GM12878 (cell line): ENCODE data around the gene INPP4B. TPM values are rescaled to one million over a fixed set of nuclear protein-coding genes. Genes with fewer than 3 reads are reported as not detected.
A peak's percentile ranks its signal among the peaks of the same experiment; 100 is the strongest.

Experiments
- ATF2 ChIP-seq: IDR thresholded peaks from 2 replicates; pipeline ENCODE4 v1.6.1; 2012; ENCODE audit warnings: low read length, inconsistent platforms
- CEBPB ChIP-seq, 2 experiments: fragments of 150-350 bp in 1 of 2; IDR thresholded peaks; 2 replicates each; pipeline ENCODE4 v1.6.1; 2012 to 2014; ENCODE audit warnings: low read depth in 2 of 2, low read length in 2 of 2, borderline replicate concordance in 1 of 2, inconsistent platforms in 1 of 2
- CTCF ChIP-seq, 3 experiments: IDR thresholded peaks in 2 of 3; conservative IDR thresholded peaks in 1 of 3; 2 replicates each; pipeline ENCODE4 v1.5.1; 2011; ENCODE audit warnings: low read depth in 3 of 3, low read length in 3 of 3, mild to moderate bottlenecking in 3 of 3, control low read depth in 2 of 3, moderate library complexity in 2 of 3, inconsistent platforms in 1 of 3, mixed read lengths in 1 of 3; ENCODE audit not compliant: control insufficient read depth in 2 of 3, insufficient read depth in 1 of 3; ENCODE audit errors: extremely low read depth in 1 of 3
- MLLT1 ChIP-seq: fragments of 450-650 bp; IDR thresholded peaks from 2 replicates; pipeline ENCODE4 v1.6.1; 2016; ENCODE audit warnings: mild to moderate bottlenecking
- MTA2 ChIP-seq: fragments of 450-650 bp; IDR thresholded peaks from 2 replicates; pipeline ENCODE4 v1.6.1; 2016; ENCODE audit warnings: low read depth, mild to moderate bottlenecking, moderate library complexity
- SMAD1 ChIP-seq: fragments of 450-650 bp; IDR thresholded peaks from 2 replicates; pipeline ENCODE4 v1.6.1; 2018; ENCODE audit warnings: mild to moderate bottlenecking, low read depth; ENCODE audit not compliant: partially characterized antibody
- ZNF24 ChIP-seq: fragments of 450-650 bp; IDR thresholded peaks from 2 replicates; pipeline ENCODE4 v1.6.1; 2017; ENCODE audit warnings: antibody characterized with exemption, mild to moderate bottlenecking
- polyA plus RNA-seq, 11 experiments: library from polyadenylated mRNA; depleted of rRNA in 4 of 11; unstranded in 6 of 11; stranded (reverse) in 5 of 11; fragments of >200 nt; fragmentation: Nextera tagmentation in 4 of 11; fragmentation: Illumina TruSeq in 1 of 11; extraction: Ambion mirVana in 4 of 11; extraction: Trizol in 1 of 11; gene quantifications; 1 replicate in 1 of 11; 2 replicates in 10 of 11; pipeline versions ENCODE4 v1.2.1 to v1.2.3, GENCODE V29; 2011 to 2016; ENCODE audit warnings: inconsistent platforms in 2 of 11, missing spikeins in 2 of 11, low read depth in 1 of 11
- total RNA-seq, 4 experiments: library from RNA; depleted of rRNA in 3 of 4; stranded (reverse); fragments of >200 nt in 3 of 4; fragmentation: Illumina TruSeq in 1 of 4; extraction: Trizol in 1 of 4; gene quantifications; 2 replicates each; pipeline versions ENCODE4 v1.2.1 to v1.2.3, GENCODE V29; 2013 to 2021

Gene INPP4B
- total and polyA plus RNA-seq, 10 of the 15 experiments (the other 5 are each of a cell fraction or from before 2014, with no cell fraction given) = 0.53 to 11.2 (median 0.95) TPM

DNA sequence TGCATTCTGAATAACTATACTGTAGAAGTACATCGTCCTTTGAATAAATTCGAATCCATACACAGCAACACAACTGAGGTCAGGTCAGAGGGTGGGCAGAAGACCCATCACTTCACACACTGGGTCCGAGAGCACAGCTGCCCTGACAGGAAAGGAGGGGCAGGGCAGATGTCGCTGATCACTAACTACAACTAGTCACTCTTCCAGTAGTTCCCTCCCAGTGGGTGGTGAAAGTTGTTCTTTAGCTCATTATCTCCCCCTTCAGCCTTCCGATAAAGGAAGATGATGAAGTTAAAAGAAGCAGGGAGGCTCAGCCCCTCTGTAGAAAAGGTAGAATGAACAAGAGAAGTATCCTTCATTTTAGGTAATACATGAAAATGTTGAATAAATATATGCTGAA lies 278.9 kb downstream of the INPP4B start (continued):
- peak; percentile 32 for TF ChIP-seq SMAD1
- TF ChIP-seq ZNF24 = 0 out of 2 replicates have a peak, but pooled peaks have one; percentile 5
- 0 out of 2 replicates have a peak, but pooled peaks have one; percentile 25 for TF ChIP-seq MLLT1
- peak in 1 of 3 experiments; percentile 28; a peak in 2 of 6 replicates for TF ChIP-seq CTCF (IDR thresholded peaks at IDR 0.05 in 2 of 3, conservative IDR thresholded peaks at IDR 0.05 in 1 of 3; ENCODE audit: control insufficient read depth in 2 of 3, extremely low read depth in 1 of 3, insufficient read depth in 1 of 3, low read depth in 3 of 3, low read length in 3 of 3)
- TF ChIP-seq MTA2 = peak; percentile 36; the same call in 1 of the 2 replicates
- TF ChIP-seq ATF2 = no peak
- TF ChIP-seq CEBPB (IDR thresholded peaks at IDR 0.05; ENCODE audit: borderline replicate concordance in 1 of 2, low read depth in 2 of 2, low read length in 2 of 2) = no peak
